ENCODE measurements around the gene AMER2. TPM values are rescaled to one million over a fixed set of nuclear protein-coding genes. Genes with fewer than 3 reads are reported as not detected.
"Not testable (repeated sequence)": the region's sequence is repeated elsewhere in the genome, so short reads cannot be mapped to it uniquely, and the experiment has no call there.

Gene AMER2
- total and polyA plus RNA-seq, 4 experiments from 2014 or later: not detected

- peaks cover 4% of the 10 kb centered on the region for H3K27me3 ChIP-seq (ENCODE audit: insufficient read depth, low read length)
- no peaks in the 10 kb centered on the region for H3K36me3 ChIP-seq (ENCODE audit: insufficient read depth, low read length)
- H3K27me3 Mint-ChIP-seq: peaks cover 37 to 40% of the 10 kb centered on the region in 2 donors
- no peak for DNase-seq
- intact Hi-C loops (cut with micrococcal nuclease): no loop called here
- no peak overlapping the region for H3K27ac ChIP-seq (ENCODE audit: low read depth, low read length)
- H3K27ac Mint-ChIP-seq: no peak overlapping the region
- H3K9me3 Mint-ChIP-seq: peaks cover 0 to 4% (median 0%) of the 10 kb centered on the region in 8 donors
- H3K4me1 ChIP-seq (ENCODE audit: insufficient read depth, low read length): peaks cover 12% of the 10 kb centered on the region
- H3K36me3 Mint-ChIP-seq: no peaks in the 10 kb centered on the region
- H3K4me3 ChIP-seq (ENCODE audit: low read length in 2 of 2): no peak overlapping the region
- peaks cover 6 to 15% (median 10%) of the 10 kb centered on the region in 4 donors for H3K4me1 Mint-ChIP-seq
- H3K9me3 ChIP-seq (ENCODE audit: control insufficient read depth in 1 of 2, low read length in 2 of 2): no peaks in the 10 kb centered on the region
- ChIA-PET CTCF (ENCODE audit: partially characterized antibody) (no interaction called here), POLR2A (ENCODE audit: partially characterized antibody) (no interaction called here)
- H3K4me3 Mint-ChIP-seq: no peak overlapping the region
These were observed 3.3 kb downstream of the AMER2 start for GRCh38 chr13:25168790-25169189.

- POLR2A ChIA-PET (ENCODE audit: partially characterized antibody): no interaction called here
- peaks cover 4% of the 10 kb centered on the region for H3K27me3 ChIP-seq (ENCODE audit: insufficient read depth, low read length)
These were observed 4.5 kb downstream of the AMER2 start for GRCh38 chr13:25167382-25168174.

GRCh38 chr13:25166306-25166705, 5.8 kb downstream of the AMER2 start:
- Mint-ChIP-seq H3K36me3 (no peaks in the 10 kb centered on the region), H3K9me3 (no peaks in the 10 kb centered on the region), H3K27me3 (peaks cover 14 to 19% of the 10 kb centered on the region in 2 donors), H3K4me3 (no peak overlapping the region), H3K4me1 (peaks cover 0 to 6% (median 2%) of the 10 kb centered on the region in 4 donors), H3K27ac (no peak overlapping the region)
- ChIA-PET CTCF (ENCODE audit: partially characterized antibody) (no interaction called here), POLR2A (ENCODE audit: partially characterized antibody) (no interaction called here)
- Histone ChIP-seq H3K36me3 (ENCODE audit: insufficient read depth, low read length) (no peaks in the 10 kb centered on the region), H3K9me3 (ENCODE audit: control insufficient read depth in 1 of 2, low read length in 2 of 2) (no peaks in the 10 kb centered on the region), H3K27ac (ENCODE audit: low read depth, low read length) (no peak overlapping the region), H3K4me1 (ENCODE audit: insufficient read depth, low read length) (peaks cover under 1% of the 10 kb centered on the region), H3K4me3 (ENCODE audit: low read length in 2 of 2) (no peak overlapping the region), H3K27me3 (ENCODE audit: insufficient read depth, low read length) (no peaks in the 10 kb centered on the region)
- no peak for DNase-seq
- intact Hi-C loops (cut with micrococcal nuclease): no loop called here

More at GRCh38 chr13:25167382-25168174, 4.5 kb downstream of the AMER2 start:
- Histone ChIP-seq H3K36me3 (ENCODE audit: insufficient read depth, low read length) (no peaks in the 10 kb centered on the region), H3K9me3 (ENCODE audit: control insufficient read depth in 1 of 2, low read length in 2 of 2) (no peaks in the 10 kb centered on the region), H3K4me1 (ENCODE audit: insufficient read depth, low read length) (peaks cover 12% of the 10 kb centered on the region), H3K27ac (ENCODE audit: low read depth, low read length) (no peak overlapping the region), H3K4me3 (ENCODE audit: low read length in 2 of 2) (no peak overlapping the region)
- no peak for DNase-seq
- H3K27ac Mint-ChIP-seq: no peak overlapping the region
- intact Hi-C loops (cut with micrococcal nuclease): no loop called here
- peaks cover 0 to 4% (median 0%) of the 10 kb centered on the region in 8 donors for H3K9me3 Mint-ChIP-seq
- H3K27me3 Mint-ChIP-seq: peaks cover 26 to 31% of the 10 kb centered on the region in 2 donors
- peaks cover 6 to 15% (median 10%) of the 10 kb centered on the region in 4 donors for H3K4me1 Mint-ChIP-seq
- CTCF ChIA-PET (ENCODE audit: partially characterized antibody): no interaction called here
- H3K36me3 Mint-ChIP-seq: no peaks in the 10 kb centered on the region
- no peak overlapping the region for H3K4me3 Mint-ChIP-seq

GRCh38 chr13:25165663-25166062, 6.4 kb downstream of the AMER2 start:
- Histone ChIP-seq H3K4me1 (ENCODE audit: insufficient read depth, low read length) (no peaks in the 10 kb centered on the region), H3K9me3 (ENCODE audit: control insufficient read depth in 1 of 2, low read length in 2 of 2) (no peaks in the 10 kb centered on the region), H3K4me3 (ENCODE audit: low read length in 2 of 2) (no peak overlapping the region), H3K27ac (ENCODE audit: low read depth, low read length) (no peak overlapping the region), H3K27me3 (ENCODE audit: insufficient read depth, low read length) (no peaks in the 10 kb centered on the region), H3K36me3 (ENCODE audit: insufficient read depth, low read length) (no peaks in the 10 kb centered on the region)
- H3K36me3 Mint-ChIP-seq: no peaks in the 10 kb centered on the region
- ChIA-PET CTCF (ENCODE audit: partially characterized antibody) (no interaction called here), POLR2A (ENCODE audit: partially characterized antibody) (no interaction called here)
- H3K4me3 Mint-ChIP-seq: no peak overlapping the region
- intact Hi-C loops (cut with micrococcal nuclease): no loop called here
- H3K9me3 Mint-ChIP-seq: peaks cover 0 to 2% (median 0%) of the 10 kb centered on the region in 8 donors
- DNase-seq: no peak
- no peak overlapping the region for H3K27ac Mint-ChIP-seq
- H3K4me1 Mint-ChIP-seq: peaks cover 0 to 4% (median 0%) of the 10 kb centered on the region in 4 donors
- peaks cover 11 to 17% of the 10 kb centered on the region in 2 donors for H3K27me3 Mint-ChIP-seq

- DNase-seq; H3K4me3 Mint-ChIP-seq; H3K36me3 Mint-ChIP-seq; CTCF ChIA-PET (ENCODE audit: partially characterized antibody); H3K9me3 ChIP-seq (ENCODE audit: control insufficient read depth in 1 of 2, low read length in 2 of 2); POLR2A ChIA-PET (ENCODE audit: partially characterized antibody); H3K4me1 ChIP-seq (ENCODE audit: insufficient read depth, low read length); H3K27ac Mint-ChIP-seq; H3K27me3 ChIP-seq (ENCODE audit: insufficient read depth, low read length); H3K4me1 Mint-ChIP-seq; H3K27ac ChIP-seq (ENCODE audit: low read depth, low read length); H3K9me3 Mint-ChIP-seq; intact Hi-C loops (cut with micrococcal nuclease); H3K36me3 ChIP-seq (ENCODE audit: insufficient read depth, low read length); H3K4me3 ChIP-seq (ENCODE audit: low read length in 2 of 2): not testable (repeated sequence)
- peaks cover 11 to 15% of the 10 kb centered on the region in 2 donors for H3K27me3 Mint-ChIP-seq
These were observed 6.9 kb downstream of the AMER2 start for GRCh38 chr13:25165163-25165562.

GRCh38 chr13:25157681-25158080, 14.4 kb downstream of the AMER2 start:
- Histone ChIP-seq H3K9me3 (ENCODE audit: control insufficient read depth in 1 of 2, low read length in 2 of 2) (no peaks in the 10 kb centered on the region), H3K27ac (ENCODE audit: low read depth, low read length) (no peak overlapping the region), H3K36me3 (ENCODE audit: insufficient read depth, low read length) (no peaks in the 10 kb centered on the region), H3K27me3 (ENCODE audit: insufficient read depth, low read length) (no peaks in the 10 kb centered on the region), H3K4me1 (ENCODE audit: insufficient read depth, low read length) (no peaks in the 10 kb centered on the region), H3K4me3 (ENCODE audit: low read length in 2 of 2) (no peak overlapping the region)
- CTCF ChIA-PET (ENCODE audit: partially characterized antibody): no interaction called here
- DNase-seq: no peak
- Mint-ChIP-seq H3K4me3 (no peak overlapping the region), H3K4me1 (no peaks in the 10 kb centered on the region), H3K9me3 (peaks cover 0 to 2% (median 0%) of the 10 kb centered on the region in 8 donors), H3K36me3 (no peaks in the 10 kb centered on the region), H3K27ac (no peak overlapping the region), H3K27me3 (peaks cover 2 to 9% of the 10 kb centered on the region in 2 donors)
- intact Hi-C loops (cut with micrococcal nuclease): no loop called here
- POLR2A ChIA-PET (ENCODE audit: partially characterized antibody): no interaction called here

- CTCF ChIA-PET (ENCODE audit: partially characterized antibody): interaction anchor here (1.4 kb wide), 1 partner anchor 9 kb away, joined by 3 read pairs; no protein-coding TSS in a partner anchor
- no peak for DNase-seq
- Histone ChIP-seq H3K36me3 (ENCODE audit: insufficient read depth, low read length) (no peaks in the 10 kb centered on the region), H3K4me1 (ENCODE audit: insufficient read depth, low read length) (no peaks in the 10 kb centered on the region), H3K27me3 (ENCODE audit: insufficient read depth, low read length) (peaks cover 6% of the 10 kb centered on the region), H3K9me3 (ENCODE audit: control insufficient read depth in 1 of 2, low read length in 2 of 2) (no peaks in the 10 kb centered on the region), H3K27ac (ENCODE audit: low read depth, low read length) (no peak overlapping the region), H3K4me3 (ENCODE audit: low read length in 2 of 2) (no peak overlapping the region)
- H3K27ac Mint-ChIP-seq: no peak overlapping the region
- peaks cover 0 to 2% (median 0%) of the 10 kb centered on the region in 8 donors for H3K9me3 Mint-ChIP-seq
- peaks cover 7 to 13% of the 10 kb centered on the region in 2 donors for H3K27me3 Mint-ChIP-seq
- POLR2A ChIA-PET (ENCODE audit: partially characterized antibody): no interaction called here
- H3K4me3 Mint-ChIP-seq: no peak overlapping the region
- no peaks in the 10 kb centered on the region for H3K36me3 Mint-ChIP-seq
- intact Hi-C loops (cut with micrococcal nuclease): no loop called here
- no peaks in the 10 kb centered on the region for H3K4me1 Mint-ChIP-seq
These were observed 18.4 kb downstream of the AMER2 start for GRCh38 chr13:25153736-25154135.

All from CD4-positive, alpha-beta memory T cell (primary cell).